Glomerular endothelial cell (primary cell): Measurements from ENCODE around the gene LRP1. TPM values are rescaled to one million over a fixed set of nuclear protein-coding genes. Genes with fewer than 3 reads are reported as not detected.

Source experiments
- DNase-seq: peaks from one replicate; pipeline ENCODE4 v3.0.0-alpha.2; 2011; ENCODE audit warnings: low read depth, low spot score; ENCODE audit errors: extremely low read depth
- total RNA-seq: library from RNA; depleted of rRNA; stranded (reverse); fragments of >200 nt; gene quantifications from 2 replicates; pipeline ENCODE4 v1.2.3, GENCODE V29; 2015

The LRP1 gene
- total RNA-seq, 1 donor from 2014 or later, result 21.4 TPM

- no peak for DNase-seq
Measured at GRCh38 chr12:57093415-57094207, 34.7 kb upstream of the LRP1 start.

- DNase-seq, result no peak
Measured at GRCh38 chr12:57094208-57095160, 33.8 kb upstream of the LRP1 start.

GRCh38 chr12:57095440-57095839 lies 32.8 kb upstream of the LRP1 start:
- no peak for DNase-seq

GRCh38 chr12:57096099-57096572 lies 32.1 kb upstream of the LRP1 start:
- DNase-seq, result no peak

GRCh38 chr12:57096748-57097553 lies 31.3 kb upstream of the LRP1 start:
- no peak for DNase-seq

- DNase-seq, result no peak
Measured at GRCh38 chr12:57097554-57097835, 30.8 kb upstream of the LRP1 start.

- DNase-seq, result no peak
Measured at GRCh38 chr12:57098546-57098945, 29.7 kb upstream of the LRP1 start.

- DNase-seq, result no peak
Measured at GRCh38 chr12:57099047-57099714, 29.1 kb upstream of the LRP1 start.

GRCh38 chr12:57099766-57100165 lies 28.5 kb upstream of the LRP1 start:
- no peak for DNase-seq

- no peak for DNase-seq
Measured at GRCh38 chr12:57101892-57102695, 26.2 kb upstream of the LRP1 start.

- DNase-seq, result no peak
Measured at GRCh38 chr12:57103856-57104255, 24.4 kb upstream of the LRP1 start.

- no peak for DNase-seq
Measured at GRCh38 chr12:57104292-57104910, 23.9 kb upstream of the LRP1 start.

- DNase-seq, result no peak
Measured at GRCh38 chr12:57105011-57105753, 23.1 kb upstream of the LRP1 start.

- no peak for DNase-seq
Measured at GRCh38 chr12:57106021-57106708, 22.1 kb upstream of the LRP1 start.

GRCh38 chr12:57107456-57108155 lies 20.7 kb upstream of the LRP1 start:
- no peak for DNase-seq

- DNase-seq, result no peak
Measured at GRCh38 chr12:57109207-57110103, 18.8 kb upstream of the LRP1 start.
